ENCODE measurements around the gene COG2.
A peak's percentile ranks its signal among the peaks of the same experiment; 100 is the strongest.
"Not testable (repeated sequence)": the region's sequence is repeated elsewhere in the genome, so short reads cannot be mapped to it uniquely, and the experiment has no call there.

COG2 gene

GRCh38 chr1:230698130-230698529 is 55.8 kb downstream of the COG2 start:
- intact Hi-C loops (cut with DNase I): no loop called here

GRCh38 chr1:230698964-230699363 is 56.7 kb downstream of the COG2 start:
- intact Hi-C loops (cut with DNase I): not testable (repeated sequence)

More at GRCh38 chr1:230698130-230698529, 55.8 kb downstream of the COG2 start:
- no peak for DNase-seq

GRCh38 chr1:230699716-230700115 is 57.4 kb downstream of the COG2 start:
- DNase-seq: no peak
- intact Hi-C loops (cut with DNase I): loop anchor here (10.0 kb wide), 1 partner anchor 75 kb away; no protein-coding TSS in a partner anchor

More at GRCh38 chr1:230698964-230699363, 56.7 kb downstream of the COG2 start:
- DNase-seq: not testable (repeated sequence)

- intact Hi-C loops (cut with DNase I): loop anchor here (10.0 kb wide), 1 partner anchor 75 kb away; no protein-coding TSS in a partner anchor
- DNase-seq: no peak
Measured at GRCh38 chr1:230700132-230700531, 57.9 kb downstream of the COG2 start.

- peak in 2 of 10 donors; percentile 31 to 85 for DNase-seq
- intact Hi-C loops (cut with DNase I): loop anchor here (10.0 kb wide), 1 partner anchor 73 kb away; no protein-coding TSS in a partner anchor
Measured at GRCh38 chr1:230701434-230701833, 59.2 kb downstream of the COG2 start.

GRCh38 chr1:230701895-230702768 is 59.9 kb downstream of the COG2 start:
- intact Hi-C loops (cut with DNase I): loop anchor here (10.0 kb wide), 1 partner anchor 73 kb away; no protein-coding TSS in a partner anchor
- DNase-seq: no peak

GRCh38 chr1:230702934-230703678 is 60.8 kb downstream of the COG2 start:
- no peak for DNase-seq
- intact Hi-C loops (cut with DNase I): loop anchor here (10.0 kb wide), 1 partner anchor 72 kb away; no protein-coding TSS in a partner anchor

- peak in 1 of 10 donors; percentile 73 for DNase-seq
- intact Hi-C loops (cut with DNase I): loop anchor here (10.0 kb wide), 1 partner anchor 71 kb away; no protein-coding TSS in a partner anchor
Measured at GRCh38 chr1:230703679-230704385, 61.6 kb downstream of the COG2 start.

GRCh38 chr1:230704830-230705229 is 62.5 kb downstream of the COG2 start:
- intact Hi-C loops (cut with DNase I): loop anchor here (10.0 kb wide), 1 partner anchor 70 kb away; no protein-coding TSS in a partner anchor
- DNase-seq: no peak

GRCh38 chr1:230705289-230706019 is 63.2 kb downstream of the COG2 start:
- no peak for DNase-seq
- intact Hi-C loops (cut with DNase I): loop anchor here (10.0 kb wide), 1 partner anchor 69 kb away; no protein-coding TSS in a partner anchor

- intact Hi-C loops (cut with DNase I): loop anchor here (10.0 kb wide), 1 partner anchor 69 kb away; no protein-coding TSS in a partner anchor
- no peak for DNase-seq
Measured at GRCh38 chr1:230706020-230706699, 63.9 kb downstream of the COG2 start.

GRCh38 chr1:230706887-230707731 is 64.8 kb downstream of the COG2 start:
- DNase-seq: no peak
- intact Hi-C loops (cut with DNase I): loop anchor here (10.0 kb wide), 1 partner anchor 68 kb away; no protein-coding TSS in a partner anchor

- peak in 1 of 10 donors; percentile 61 for DNase-seq
- intact Hi-C loops (cut with DNase I): loop anchor here (10.0 kb wide), 1 partner anchor 67 kb away; no protein-coding TSS in a partner anchor
Measured at GRCh38 chr1:230707732-230708630, 65.7 kb downstream of the COG2 start.

GRCh38 chr1:230708631-230709580 is 66.6 kb downstream of the COG2 start:
- DNase-seq: peak in 1 of 10 donors; percentile 82
- intact Hi-C loops (cut with DNase I): loop anchor here (10.0 kb wide), 1 partner anchor 66 kb away; no protein-coding TSS in a partner anchor
